Activated T-helper 1 cell treated with anti-CD3 and anti-CD28 coated beads, Interleukin-12 subunit alpha, Interleukin-12 subunit beta, Interleukin-2, Interleukin-4 antibody, amounts not matched to agents 30 ng/mL and 10 ng/mL and 1 ng/mL, durations not matched to agents 14 hours and 24 hours and 36 hours (primary cell): ENCODE data around the gene PLD2. TPM values are rescaled to one million over a fixed set of nuclear protein-coding genes. Genes with fewer than 3 reads are reported as not detected.
A peak's percentile ranks its signal among the peaks of the same experiment; 100 is the strongest.

Source experiments
- DNase-seq: peaks from one replicate; pipeline ENCODE4 v3.0.0; 2021; ENCODE audit warnings: low spot score
- H3K27ac Mint-ChIP-seq: one replicate; pipeline ENCODE4 v1.8.0; 2021; ENCODE audit warnings: mild to moderate bottlenecking, mixed read lengths
- H3K27me3 Mint-ChIP-seq: one replicate; pipeline ENCODE4 v1.8.0; 2022; ENCODE audit warnings: mild to moderate bottlenecking, moderate library complexity, mixed read lengths; ENCODE audit not compliant: insufficient read depth
- H3K36me3 Mint-ChIP-seq: one replicate; pipeline ENCODE4 v1.8.0; 2021; ENCODE audit warnings: low read depth, mixed read lengths
- H3K4me1 Mint-ChIP-seq: one replicate; pipeline ENCODE4 v1.8.0; 2021; ENCODE audit warnings: low read depth, mixed read lengths
- H3K4me3 Mint-ChIP-seq: one replicate; pipeline ENCODE4 v1.8.0; 2021; ENCODE audit warnings: mild to moderate bottlenecking, moderate library complexity, mixed read lengths
- H3K9me3 Mint-ChIP-seq: one replicate; pipeline ENCODE4 v1.8.0; 2021; ENCODE audit warnings: mixed read lengths
- intact Hi-C: fragments of 100-400 bp; cut with micrococcal nuclease; formaldehyde crosslinking; loops from one replicate; pipeline ENCODE4 v1.15.1; 2024
- total RNA-seq: library from RNA; stranded (reverse); gene quantifications from 2 replicates; pipeline ENCODE4 v1.2.3, GENCODE V29; 2022

PLD2 gene
- total RNA-seq, 1 donor from 2014 or later = 22.2 TPM

DNA sequence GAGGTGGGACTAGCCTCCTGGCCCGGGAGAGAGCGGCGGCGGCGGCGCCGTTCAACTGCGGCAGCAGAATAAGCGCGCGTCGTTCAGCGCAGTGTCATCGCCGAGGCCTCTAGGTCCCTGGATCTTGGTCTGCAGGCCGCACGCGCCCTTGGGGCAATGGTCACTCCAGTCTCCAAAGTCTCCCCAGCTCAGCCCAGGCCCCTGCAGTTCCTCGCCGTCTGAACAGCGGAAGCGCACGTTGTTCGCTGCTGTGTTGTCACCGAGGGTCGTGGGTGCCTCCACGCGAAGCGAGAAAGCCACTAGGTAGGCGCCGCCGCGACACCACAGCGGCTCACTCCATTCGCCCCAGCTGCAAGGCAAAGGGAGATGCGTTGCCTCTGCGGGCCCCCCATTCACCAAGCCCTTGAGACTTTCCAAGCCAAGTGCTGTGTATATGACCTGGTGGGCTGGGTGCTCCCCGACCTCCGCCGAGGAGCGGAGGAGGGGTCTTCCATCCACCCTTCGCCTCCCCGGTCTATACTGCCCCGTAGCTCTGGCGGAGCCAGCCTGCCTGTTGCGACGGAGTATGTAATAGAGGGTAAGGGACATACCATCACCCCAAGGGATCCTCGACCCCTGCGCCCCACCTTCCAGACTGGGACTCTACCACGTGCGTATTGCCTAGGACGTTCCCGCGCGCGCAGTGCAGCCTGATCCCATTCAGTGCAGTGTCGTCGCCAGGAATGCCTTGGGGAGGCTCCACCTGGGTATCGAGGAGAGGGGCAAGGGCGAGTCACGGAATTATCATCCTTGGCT lies 21.4 kb upstream of the PLD2 start:
- H3K36me3 Mint-ChIP-seq = peaks cover 4% of the 10 kb centered on the region
- peaks cover 39% of the 10 kb centered on the region for H3K4me1 Mint-ChIP-seq
- no peak overlapping the region for H3K27ac Mint-ChIP-seq
- peak overlapping the region; percentile 51 for H3K4me3 Mint-ChIP-seq
- intact Hi-C loops = loop anchor here (2.0 to 5.0 kb wide), 2 partner anchors 103 to 143 kb away; partner anchors contain the start of gene ALOX15
- DNase-seq = no peak
- H3K9me3 Mint-ChIP-seq = no peaks in the 10 kb centered on the region
- H3K27me3 Mint-ChIP-seq = peaks cover 63% of the 10 kb centered on the region

DNA sequence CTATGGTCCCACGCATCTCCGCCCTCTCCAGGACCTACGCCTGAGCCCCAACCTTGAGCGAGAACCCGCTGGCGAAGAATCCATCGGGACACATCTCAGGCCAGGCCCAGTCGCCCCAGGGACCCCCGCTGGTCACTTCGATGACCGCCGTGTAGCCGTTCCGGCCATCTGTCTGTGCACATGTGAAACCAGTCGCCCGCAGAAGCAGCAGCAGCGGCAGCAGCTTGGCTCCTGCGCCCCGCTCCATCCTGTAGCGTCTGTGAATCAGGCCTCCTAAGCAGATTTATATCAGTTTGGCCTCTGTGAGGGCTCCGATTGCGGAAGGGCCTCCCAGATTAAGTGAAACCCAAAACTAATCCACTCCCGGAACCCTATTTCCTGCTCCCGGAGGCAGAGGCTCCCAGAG lies 20.8 kb upstream of the PLD2 start, which contains the start of gene VMO1:
TSS of gene VMO1 (minus strand) at position 259 of the 406 bp plus-strand sequence. CDS start at position 247, 12 bp downstream.
- no peak for DNase-seq
- peaks cover 4% of the 10 kb centered on the region for H3K36me3 Mint-ChIP-seq

DNA sequence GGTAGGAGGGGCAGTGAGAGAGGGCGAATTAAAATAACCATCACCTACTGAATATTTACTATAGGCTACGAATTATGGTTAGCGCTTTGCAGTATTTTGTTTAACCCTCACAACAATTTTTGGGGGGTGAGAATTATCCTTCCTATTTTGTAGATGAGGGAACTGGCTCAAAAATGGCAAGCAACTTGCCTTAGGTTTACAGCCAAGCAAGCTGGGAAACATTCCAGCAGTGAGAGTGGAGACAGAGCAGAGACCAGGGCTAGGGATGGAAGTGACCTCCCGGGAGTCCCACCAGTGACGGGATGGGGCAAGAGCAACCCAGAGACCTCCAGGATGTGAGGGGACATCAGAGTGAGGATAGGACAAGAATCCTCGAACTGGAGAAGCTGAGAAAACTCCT lies 20.4 kb upstream of the PLD2 start:
- peaks cover 58% of the 10 kb centered on the region for H3K27me3 Mint-ChIP-seq
- peaks cover 4% of the 10 kb centered on the region for H3K36me3 Mint-ChIP-seq
- intact Hi-C loops = loop anchor here (2.0 to 5.0 kb wide), 2 partner anchors 102 to 144 kb away; partner anchors contain the start of gene ALOX15
- H3K9me3 Mint-ChIP-seq = no peaks in the 10 kb centered on the region
- no peak for DNase-seq
- no peak overlapping the region for H3K4me3 Mint-ChIP-seq
- no peak overlapping the region for H3K27ac Mint-ChIP-seq
- peaks cover 43% of the 10 kb centered on the region for H3K4me1 Mint-ChIP-seq

More for the DNA sequence above, 20.8 kb upstream of the PLD2 start, which contains the start of gene VMO1:
- Mint-ChIP-seq H3K27me3 (peaks cover 58% of the 10 kb centered on the region), H3K27ac (no peak within 1 kb of the TSS), H3K9me3 (no peaks in the 10 kb centered on the region), H3K4me1 (peaks cover 43% of the 10 kb centered on the region), H3K4me3 (peak within 1 kb of the TSS; percentile 51)
- intact Hi-C loops = loop anchor here (2.0 to 5.0 kb wide), 2 partner anchors 103 to 144 kb away; partner anchors contain the start of gene ALOX15

DNA sequence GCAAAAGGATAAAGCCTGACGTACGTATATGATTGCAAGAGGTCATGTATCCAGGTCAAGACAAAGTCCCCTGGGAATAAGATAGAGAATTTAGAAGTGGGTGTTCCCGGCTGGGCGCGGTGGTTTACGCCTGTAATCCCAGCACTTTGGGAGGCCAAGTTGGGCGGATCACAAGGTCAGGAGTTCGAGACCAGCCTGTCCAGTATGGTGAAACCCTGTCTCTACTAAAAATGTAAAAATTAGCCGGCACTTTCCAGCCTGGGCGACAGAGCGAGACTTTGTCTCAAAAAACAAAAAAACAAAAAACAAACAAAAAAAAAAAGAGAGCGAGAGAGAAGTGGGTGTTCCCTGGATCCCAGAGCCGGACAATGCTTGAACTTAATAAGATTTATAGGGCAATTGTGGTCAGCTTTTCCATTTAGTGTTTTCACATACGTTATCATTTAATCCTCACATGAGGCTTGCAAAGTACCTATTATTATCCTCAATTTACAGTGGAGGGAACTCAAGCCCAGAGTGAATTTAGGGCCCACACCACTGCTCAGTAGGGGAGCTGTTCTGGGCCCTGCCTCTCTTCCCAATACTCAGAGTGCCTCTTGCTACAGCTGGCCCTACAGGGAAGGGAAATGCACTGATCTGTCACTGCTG lies 18.7 kb upstream of the PLD2 start:
- Mint-ChIP-seq H3K27ac (peak overlapping the region; percentile 48), H3K27me3 (peaks cover 60% of the 10 kb centered on the region), H3K9me3 (no peaks in the 10 kb centered on the region), H3K4me3 (peak overlapping the region; percentile 66), H3K4me1 (peaks cover 36% of the 10 kb centered on the region), H3K36me3 (peaks cover 4% of the 10 kb centered on the region)
- DNase-seq = no peak
- intact Hi-C loops = loop anchor here (5.0 kb wide), 1 partner anchor 146 kb away; the partner anchor contains the start of gene ALOX15

DNA sequence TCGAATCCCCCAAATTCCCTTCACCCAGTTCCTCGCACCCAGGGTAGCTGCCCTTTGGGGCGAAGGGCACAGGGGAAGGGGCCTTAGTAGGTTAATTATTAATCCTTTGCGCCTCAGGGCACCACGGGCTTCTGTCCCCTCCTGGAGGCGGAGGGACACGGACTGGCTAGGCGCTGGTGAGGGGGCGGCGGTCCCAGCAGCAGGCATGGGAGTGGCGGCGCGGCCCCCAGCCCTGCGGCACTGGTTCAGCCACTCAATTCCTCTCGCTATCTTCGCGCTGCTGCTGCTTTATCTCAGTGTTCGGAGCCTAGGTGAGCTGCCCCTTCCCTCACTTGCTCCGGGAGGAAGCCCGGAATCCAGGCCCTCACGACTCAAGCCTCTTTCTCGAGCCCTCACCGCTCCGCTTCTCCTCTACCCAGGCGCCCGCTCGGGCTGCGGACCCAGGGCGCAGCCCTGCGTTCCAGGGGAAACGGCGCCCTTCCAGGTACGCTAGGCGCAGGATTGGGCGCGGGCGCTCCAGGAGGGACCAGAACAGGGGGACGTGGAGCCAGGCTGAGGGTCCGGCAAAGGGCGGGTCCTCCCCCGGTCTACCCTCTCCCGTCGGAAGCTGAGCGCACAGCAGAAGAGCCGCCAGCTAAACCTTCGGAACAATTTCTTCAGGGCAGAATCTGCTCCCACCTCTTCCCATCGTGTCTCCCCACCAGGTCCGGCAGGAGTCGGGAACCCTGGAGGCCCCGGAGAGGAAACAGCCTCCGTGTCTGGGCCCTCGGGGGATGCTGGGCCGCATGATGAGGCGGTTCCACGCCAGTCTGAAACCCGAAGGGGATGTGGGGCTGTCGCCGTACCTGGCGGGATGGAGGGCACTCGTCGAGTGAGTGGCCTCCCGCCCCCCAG lies 17.9 kb upstream of the PLD2 start, which contains the start of gene GLTPD2:
TSS of gene GLTPD2 (plus strand) at position 158 of the 894 bp plus-strand sequence. CDS start at position 206, 48 bp downstream.
- DNase-seq = no peak
- intact Hi-C loops = loop anchor here (5.0 kb wide), 1 partner anchor 147 kb away; the partner anchor contains the start of gene ALOX15
- Mint-ChIP-seq H3K36me3 (peaks cover 4% of the 10 kb centered on the region), H3K27ac (peak within 1 kb of the TSS; percentile 48), H3K9me3 (no peaks in the 10 kb centered on the region), H3K27me3 (peaks cover 54% of the 10 kb centered on the region), H3K4me1 (peaks cover 36% of the 10 kb centered on the region), H3K4me3 (peak within 1 kb of the TSS; percentile 73)

DNA sequence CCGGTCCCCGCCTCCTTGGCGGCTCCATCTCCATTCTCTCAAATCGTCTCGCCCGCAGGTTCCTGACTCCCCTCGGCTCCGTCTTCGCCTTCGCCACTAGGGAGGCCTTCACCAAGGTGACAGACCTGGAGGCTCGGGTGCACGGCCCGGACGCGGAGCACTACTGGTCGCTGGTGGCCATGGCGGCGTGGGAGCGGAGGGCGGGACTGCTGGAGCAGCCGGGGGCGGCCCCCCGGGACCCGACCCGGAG lies 17.3 kb upstream of the PLD2 start:
- DNase-seq = no peak
- Mint-ChIP-seq H3K4me1 (peaks cover 36% of the 10 kb centered on the region), H3K27ac (peak overlapping the region; percentile 34), H3K27me3 (peaks cover 48% of the 10 kb centered on the region), H3K9me3 (no peaks in the 10 kb centered on the region), H3K4me3 (peak overlapping the region; percentile 73), H3K36me3 (peaks cover 4% of the 10 kb centered on the region)
- intact Hi-C loops = loop anchor here (5.0 kb wide), 1 partner anchor 147 kb away; the partner anchor contains the start of gene ALOX15

DNA sequence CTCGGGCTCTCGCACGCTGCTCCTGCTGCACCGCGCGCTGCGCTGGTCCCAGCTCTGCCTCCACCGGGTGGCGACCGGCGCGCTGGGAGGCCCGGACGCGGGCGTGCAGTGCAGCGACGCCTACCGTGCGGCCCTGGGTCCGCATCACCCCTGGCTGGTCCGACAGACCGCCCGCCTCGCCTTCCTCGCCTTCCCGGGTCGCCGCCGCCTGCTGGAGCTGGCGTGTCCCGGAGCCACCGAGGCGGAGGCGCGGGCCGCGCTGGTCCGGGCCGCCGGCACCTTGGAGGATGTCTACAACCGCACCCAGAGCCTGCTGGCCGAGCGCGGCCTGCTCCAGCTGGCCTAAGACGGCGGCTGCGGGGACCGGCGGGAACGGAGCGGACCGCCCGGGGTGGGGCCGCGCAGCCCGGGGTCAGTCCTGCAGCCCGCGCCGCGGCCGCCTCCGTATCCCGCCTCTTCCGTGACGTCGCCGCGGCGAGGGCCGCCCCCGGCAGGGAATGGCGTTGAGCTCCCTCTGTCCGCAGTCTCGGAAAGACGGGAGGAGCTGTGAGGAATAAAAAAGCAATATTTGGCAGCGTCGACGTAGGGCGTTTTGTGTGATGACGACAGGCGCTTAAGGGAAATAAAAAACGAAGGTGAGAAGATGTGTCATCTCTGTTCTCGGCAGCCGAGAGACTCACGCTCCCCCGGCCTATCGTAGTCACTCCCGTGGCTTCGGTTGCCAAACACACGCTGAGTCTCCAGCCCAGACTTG lies 16.8 kb upstream of the PLD2 start:
- DNase-seq = peak; percentile 82
- Mint-ChIP-seq H3K4me3 (peak overlapping the region; percentile 85), H3K36me3 (peaks cover 4% of the 10 kb centered on the region), H3K27ac (peak overlapping the region; percentile 96), H3K9me3 (no peaks in the 10 kb centered on the region), H3K27me3 (peaks cover 45% of the 10 kb centered on the region), H3K4me1 (peaks cover 36% of the 10 kb centered on the region)
- intact Hi-C loops = loop anchor here (1.0 to 5.0 kb wide), 8 partner anchors 16 to 159 kb away; partner anchors contain the start of genes ALOX15, ARRB2, C17orf107 and MED11

DNA sequence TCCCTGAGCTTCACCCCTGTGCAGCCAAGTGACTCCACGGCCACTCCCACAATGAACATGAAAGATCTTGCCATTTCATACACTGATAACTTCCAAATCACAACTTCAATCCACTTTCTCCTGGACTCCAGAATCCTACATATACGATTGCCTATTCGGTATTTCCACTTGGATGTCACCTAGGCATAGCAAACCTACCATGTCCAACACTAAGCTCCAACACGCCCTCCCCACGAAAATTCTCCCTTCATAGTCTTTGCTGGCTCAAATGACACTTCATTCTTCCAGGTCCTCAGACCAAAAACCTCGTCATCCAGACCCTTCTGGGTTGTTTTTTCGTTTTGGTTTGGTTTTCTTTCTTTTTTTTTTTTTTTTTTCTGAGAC lies 16.3 kb upstream of the PLD2 start:
- peaks cover 32% of the 10 kb centered on the region for H3K4me1 Mint-ChIP-seq
- H3K27me3 Mint-ChIP-seq = peaks cover 40% of the 10 kb centered on the region
- peak overlapping the region; percentile 96 for H3K27ac Mint-ChIP-seq
- H3K36me3 Mint-ChIP-seq = peaks cover 4% of the 10 kb centered on the region
- intact Hi-C loops = loop anchor here (1.0 to 2.0 kb wide), 7 partner anchors 16 to 158 kb away; partner anchors contain the start of genes ARRB2, C17orf107, MED11 and PFN1
- H3K4me3 Mint-ChIP-seq = peak overlapping the region; percentile 85
- DNase-seq = no peak
- no peaks in the 10 kb centered on the region for H3K9me3 Mint-ChIP-seq

DNA sequence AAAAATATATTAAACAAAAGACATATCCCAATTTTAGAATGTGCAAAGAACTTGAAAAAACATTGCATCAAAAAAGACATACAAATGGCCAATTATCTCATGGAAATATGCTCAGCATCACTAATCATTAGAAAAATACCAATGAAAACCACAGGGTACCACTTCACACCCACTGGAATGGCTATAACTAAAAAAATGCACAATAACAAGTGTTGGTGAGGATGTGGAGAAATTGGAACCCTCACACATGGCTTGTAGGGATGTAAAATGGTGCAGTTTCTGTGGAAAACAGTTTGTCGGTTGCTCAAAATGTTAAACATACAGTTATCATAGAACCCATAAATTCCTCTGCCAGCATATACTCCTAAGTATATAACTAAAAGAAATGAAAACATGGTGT lies 11.8 kb upstream of the PLD2 start:
- intact Hi-C loops = no loop called here
- H3K4me1 Mint-ChIP-seq = peaks cover 14% of the 10 kb centered on the region
- H3K27ac Mint-ChIP-seq = peak overlapping the region; percentile 99
- no peak for DNase-seq
- peak overlapping the region; percentile 100 for H3K4me3 Mint-ChIP-seq
- peaks cover 12% of the 10 kb centered on the region for H3K27me3 Mint-ChIP-seq
- H3K9me3 Mint-ChIP-seq = no peaks in the 10 kb centered on the region
- peaks cover 18% of the 10 kb centered on the region for H3K36me3 Mint-ChIP-seq

DNA sequence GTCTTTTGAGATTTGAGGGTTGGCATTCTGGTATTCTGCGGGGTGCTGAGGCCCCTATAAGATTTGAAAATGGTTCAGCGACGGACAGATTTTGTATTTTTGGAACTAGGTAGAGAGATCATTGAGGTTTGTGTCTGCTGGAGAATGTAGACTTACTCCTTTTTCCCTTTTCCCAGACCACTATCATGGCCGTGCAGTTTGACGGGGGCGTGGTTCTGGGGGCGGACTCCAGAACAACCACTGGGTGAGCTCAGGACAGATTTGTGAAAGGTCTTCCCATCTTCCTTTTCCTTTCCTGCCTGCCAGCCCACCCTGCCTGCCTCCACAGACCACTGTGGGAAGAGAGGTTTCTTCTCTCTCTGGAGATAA lies 10.4 kb upstream of the PLD2 start:
- Mint-ChIP-seq H3K4me3 (peak overlapping the region; percentile 100), H3K36me3 (peaks cover 18% of the 10 kb centered on the region), H3K4me1 (peaks cover 7% of the 10 kb centered on the region), H3K9me3 (no peaks in the 10 kb centered on the region), H3K27me3 (peaks cover 9% of the 10 kb centered on the region), H3K27ac (peak overlapping the region; percentile 99)
- intact Hi-C loops = loop anchor here (1.0 to 2.0 kb wide), 5 partner anchors 11 to 232 kb away; partner anchors contain the start of genes ARRB2, MED11, MINK1 and PLD2
- no peak for DNase-seq

DNA sequence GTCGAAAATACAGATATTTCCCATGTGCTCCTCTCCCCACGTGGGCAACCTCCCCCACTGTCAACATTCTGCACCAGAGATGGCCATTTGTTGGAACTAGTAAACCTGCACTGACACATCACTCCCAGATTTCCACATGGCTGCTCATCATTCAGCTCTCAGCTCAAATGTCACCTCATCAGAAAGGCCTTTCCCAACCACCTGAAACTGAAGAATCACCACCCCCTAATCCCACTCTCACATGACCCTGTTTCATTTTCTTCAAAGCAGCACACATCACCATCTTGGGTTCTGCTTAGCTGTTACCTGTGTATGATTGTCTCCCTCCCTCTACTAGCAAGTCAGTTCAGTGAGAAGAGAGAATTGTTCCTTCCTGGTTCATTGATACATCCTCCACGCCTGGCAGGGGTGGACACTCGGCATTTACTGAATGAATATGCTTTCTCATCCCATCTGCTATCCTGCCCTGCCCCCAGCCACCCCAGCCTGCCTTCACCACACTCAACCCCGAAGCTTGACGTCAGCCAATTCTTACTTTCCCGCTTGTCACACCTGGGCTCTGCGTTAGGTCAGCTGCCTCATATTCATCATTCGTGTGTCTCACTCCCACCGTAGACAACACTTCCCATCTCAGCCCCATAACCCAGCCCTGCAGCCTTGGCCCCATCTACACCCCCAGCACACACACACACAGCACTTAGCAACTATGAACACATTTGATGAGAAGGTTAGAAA lies 6.3 kb upstream of the PLD2 start:
- H3K27ac Mint-ChIP-seq = no peak overlapping the region
- H3K36me3 Mint-ChIP-seq = peaks cover 18% of the 10 kb centered on the region
- no peak for DNase-seq
- H3K9me3 Mint-ChIP-seq = no peaks in the 10 kb centered on the region
- H3K4me1 Mint-ChIP-seq = peaks cover 7% of the 10 kb centered on the region
- H3K4me3 Mint-ChIP-seq = no peak overlapping the region
- intact Hi-C loops = no loop called here
- no peaks in the 10 kb centered on the region for H3K27me3 Mint-ChIP-seq
